ENCODE measurements around the gene CIAPIN1.
A peak's percentile ranks its signal among the peaks of the same experiment; 100 is the strongest.

CIAPIN1 gene

GRCh38 chr16:57476546-57477410 lies 29.6 kb upstream of the CIAPIN1 start:
- TF ChIP-seq, protein P1, sequence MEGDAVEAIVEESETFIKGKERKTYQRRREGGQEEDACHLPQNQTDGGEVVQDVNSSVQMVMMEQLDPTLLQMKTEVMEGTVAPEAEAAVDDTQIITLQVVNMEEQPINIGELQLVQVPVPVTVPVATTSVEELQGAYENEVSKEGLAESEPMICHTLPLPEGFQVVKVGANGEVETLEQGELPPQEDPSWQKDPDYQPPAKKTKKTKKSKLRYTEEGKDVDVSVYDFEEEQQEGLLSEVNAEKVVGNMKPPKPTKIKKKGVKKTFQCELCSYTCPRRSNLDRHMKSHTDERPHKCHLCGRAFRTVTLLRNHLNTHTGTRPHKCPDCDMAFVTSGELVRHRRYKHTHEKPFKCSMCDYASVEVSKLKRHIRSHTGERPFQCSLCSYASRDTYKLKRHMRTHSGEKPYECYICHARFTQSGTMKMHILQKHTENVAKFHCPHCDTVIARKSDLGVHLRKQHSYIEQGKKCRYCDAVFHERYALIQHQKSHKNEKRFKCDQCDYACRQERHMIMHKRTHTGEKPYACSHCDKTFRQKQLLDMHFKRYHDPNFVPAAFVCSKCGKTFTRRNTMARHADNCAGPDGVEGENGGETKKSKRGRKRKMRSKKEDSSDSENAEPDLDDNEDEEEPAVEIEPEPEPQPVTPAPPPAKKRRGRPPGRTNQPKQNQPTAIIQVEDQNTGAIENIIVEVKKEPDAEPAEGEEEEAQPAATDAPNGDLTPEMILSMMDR (IDR thresholded peaks at IDR 0.05; ENCODE audit: control extremely low read depth, extremely low read depth, low read depth, missing control alignments) = no peak
- ChIA-PET CTCF (interaction anchor here (0.9 to 7.9 kb wide), 7 partner anchors 9 to 54 kb away, joined by 3 to 55 read pairs (median 4); partner anchors contain the start of genes DOK4 and POLR2C), POLR2A (no interaction called here)
- no peak for DNase-seq (ENCODE audit: extremely low spot score)

DNA sequence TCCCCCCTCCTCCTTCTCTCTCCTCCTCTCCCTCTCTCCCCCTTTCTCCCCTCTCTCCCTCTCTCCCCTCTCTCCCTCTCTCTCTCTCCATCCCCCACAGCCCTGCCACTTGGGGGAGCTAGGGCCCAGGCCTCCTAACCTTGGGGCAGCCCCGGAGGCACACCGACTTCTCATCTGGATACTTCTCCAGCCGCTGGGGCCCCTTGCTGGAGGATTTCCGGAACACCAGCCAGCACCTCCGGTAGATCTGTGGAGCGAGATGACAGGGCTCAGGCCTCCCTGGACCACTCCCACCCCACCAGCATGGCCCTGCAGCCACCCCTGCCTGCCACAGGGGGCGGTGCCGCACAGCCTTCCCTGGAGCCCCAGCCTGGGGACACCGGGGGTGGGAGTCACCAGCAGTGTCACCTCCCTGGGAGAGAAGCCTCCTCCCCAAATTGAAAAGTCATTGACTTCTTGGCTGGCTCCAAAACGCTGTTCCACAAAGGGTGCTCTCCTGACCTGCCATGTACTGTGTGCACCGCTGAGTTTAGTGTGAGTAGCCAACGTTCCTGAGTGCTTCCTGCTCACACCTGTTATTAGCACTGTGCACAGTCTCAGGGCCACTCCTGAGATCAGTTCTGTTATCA lies 28.6 kb upstream of the CIAPIN1 start:
- TF ChIP-seq, protein P1 (IDR thresholded peaks at IDR 0.05; ENCODE audit: control extremely low read depth, extremely low read depth, low read depth, missing control alignments) = peak; percentile 49
- CTCF ChIA-PET = interaction anchor here (0.9 to 7.9 kb wide), 11 partner anchors 8 to 625 kb away, joined by 3 to 55 read pairs (median 5); partner anchors contain the start of genes DOK4 and POLR2C
- POLR2A ChIA-PET = no interaction called here
- peak; percentile 89 for DNase-seq (ENCODE audit: extremely low spot score)

DNA sequence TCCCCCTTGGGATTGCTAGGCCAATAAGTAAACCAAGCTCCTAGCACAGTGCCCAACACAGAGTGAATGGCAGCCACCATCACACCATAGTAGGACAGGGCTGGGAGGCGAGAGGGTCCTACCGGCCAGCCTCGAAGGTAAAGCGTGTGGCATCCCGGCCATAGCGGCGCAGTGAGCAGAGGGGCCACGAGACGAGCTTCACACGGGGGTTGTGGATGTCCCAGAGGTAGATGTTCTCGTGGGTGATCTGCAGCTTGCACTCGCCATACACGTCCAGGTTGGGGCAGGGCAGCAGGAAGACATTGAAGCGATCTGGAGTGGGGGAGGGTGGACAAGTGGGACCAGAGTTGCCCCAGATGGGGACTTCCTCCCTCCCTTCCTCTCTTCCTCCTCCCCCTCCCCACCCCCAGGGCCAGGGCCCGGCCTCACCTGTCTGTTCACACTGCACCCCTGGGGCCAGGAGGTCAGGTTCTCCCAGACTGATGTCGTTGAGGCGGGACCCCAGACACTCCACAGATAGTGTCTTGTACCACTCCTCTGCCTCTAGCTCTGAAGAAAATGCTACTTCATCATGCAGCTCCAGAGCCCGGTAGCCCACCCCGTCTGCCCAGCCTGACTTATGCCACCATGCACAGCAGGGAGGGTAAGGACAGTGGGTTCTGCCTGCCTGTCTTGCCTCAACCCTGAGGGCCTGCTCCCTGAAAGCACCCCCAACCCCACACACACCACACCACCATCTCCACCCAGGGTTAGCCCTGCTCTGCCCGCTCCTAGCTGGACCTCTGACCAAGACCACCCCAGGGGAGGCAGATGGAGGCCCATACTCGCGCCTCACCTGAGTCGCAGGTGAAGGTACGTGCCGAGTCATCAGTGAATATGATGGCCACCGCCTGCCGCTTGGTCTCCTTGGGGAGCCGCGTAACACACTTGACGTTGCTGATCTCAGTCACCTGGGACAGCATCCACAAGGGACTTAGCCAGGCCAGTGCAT lies 27.8 kb upstream of the CIAPIN1 start:
- ChIA-PET POLR2A (interaction anchor here (0.6 to 1.3 kb wide), 2 partner anchors 13 to 311 kb away, joined by 3 read pairs; partner anchors contain the start of gene POLR2C), CTCF (interaction anchor here (0.8 to 7.9 kb wide), 11 partner anchors 9 to 624 kb away, joined by 3 to 55 read pairs (median 5); partner anchors contain the start of genes DOK4 and POLR2C)
- no peak for DNase-seq (ENCODE audit: extremely low spot score)
- TF ChIP-seq, protein P1 (IDR thresholded peaks at IDR 0.05; ENCODE audit: control extremely low read depth, extremely low read depth, low read depth, missing control alignments) = no peak

GRCh38 chr16:57473906-57474305 lies 26.7 kb upstream of the CIAPIN1 start:
- ChIA-PET POLR2A (interaction anchor here (0.6 to 2.1 kb wide), 3 partner anchors 9 to 312 kb away, joined by 3 to 6 read pairs (median 3); partner anchors contain the start of gene POLR2C), CTCF (interaction anchor here (0.9 to 7.9 kb wide), 9 partner anchors 10 to 54 kb away, joined by 3 to 55 read pairs (median 5); partner anchors contain the start of genes DOK4 and POLR2C)
- TF ChIP-seq, protein P1 (IDR thresholded peaks at IDR 0.05; ENCODE audit: control extremely low read depth, extremely low read depth, low read depth, missing control alignments) = no peak
- DNase-seq (ENCODE audit: extremely low spot score) = no peak

- no peak for DNase-seq (ENCODE audit: extremely low spot score)
- ChIA-PET CTCF (interaction anchor here (0.9 to 7.9 kb wide), 5 partner anchors 11 to 54 kb away, joined by 3 to 55 read pairs (median 4); partner anchors contain the start of gene POLR2C), POLR2A (interaction anchor here (2.1 kb wide), 1 partner anchor 10 kb away, joined by 6 read pairs; no protein-coding TSS in a partner anchor)
- TF ChIP-seq, protein P1 (IDR thresholded peaks at IDR 0.05; ENCODE audit: control extremely low read depth, extremely low read depth, low read depth, missing control alignments) = no peak
These were observed 26.1 kb upstream of the CIAPIN1 start for GRCh38 chr16:57473176-57473840.
